ENCODE results near the gene CKB.

The CKB gene

DNA sequence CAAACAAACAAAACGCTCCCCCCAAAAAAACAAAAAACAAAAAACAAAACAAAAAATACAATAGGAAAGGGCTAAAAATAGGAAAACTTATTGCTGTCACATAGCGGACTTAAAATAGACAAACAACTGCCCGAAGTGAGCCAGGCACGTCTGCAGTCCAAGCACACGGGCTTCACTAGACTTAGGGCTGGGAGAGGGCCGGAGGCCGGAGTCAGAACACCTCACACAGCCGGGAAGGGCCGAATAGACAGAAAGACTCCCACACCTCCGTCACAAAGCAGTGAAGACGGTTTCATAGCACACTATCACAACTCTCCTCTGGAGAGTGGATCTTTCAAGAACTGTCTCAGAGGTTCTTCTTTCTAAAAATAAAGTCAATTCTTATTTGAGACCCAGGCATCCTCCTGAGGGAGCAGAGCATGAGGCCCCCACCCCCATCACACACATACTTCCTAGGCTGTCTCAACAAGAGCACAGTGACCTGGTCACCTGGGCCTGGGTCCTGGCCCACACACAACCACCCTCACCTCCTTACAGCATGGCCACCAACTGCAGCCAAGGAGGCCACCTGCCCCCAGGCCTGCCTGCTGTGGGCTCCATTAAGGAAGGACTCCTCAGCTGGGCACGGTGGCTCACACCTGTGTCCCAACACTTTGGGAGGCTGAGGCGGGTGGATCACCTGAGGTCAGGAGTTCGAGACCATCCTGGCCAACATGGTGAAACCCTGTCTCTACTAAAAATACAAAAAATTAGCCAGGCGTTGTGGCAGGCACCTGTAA, 33.1 kb upstream of the CKB start:
- H3K4me3 ChIP-seq (ENCODE audit: low read depth, low read length), result no peak overlapping the region
- TF ChIP-seq, protein P1, sequence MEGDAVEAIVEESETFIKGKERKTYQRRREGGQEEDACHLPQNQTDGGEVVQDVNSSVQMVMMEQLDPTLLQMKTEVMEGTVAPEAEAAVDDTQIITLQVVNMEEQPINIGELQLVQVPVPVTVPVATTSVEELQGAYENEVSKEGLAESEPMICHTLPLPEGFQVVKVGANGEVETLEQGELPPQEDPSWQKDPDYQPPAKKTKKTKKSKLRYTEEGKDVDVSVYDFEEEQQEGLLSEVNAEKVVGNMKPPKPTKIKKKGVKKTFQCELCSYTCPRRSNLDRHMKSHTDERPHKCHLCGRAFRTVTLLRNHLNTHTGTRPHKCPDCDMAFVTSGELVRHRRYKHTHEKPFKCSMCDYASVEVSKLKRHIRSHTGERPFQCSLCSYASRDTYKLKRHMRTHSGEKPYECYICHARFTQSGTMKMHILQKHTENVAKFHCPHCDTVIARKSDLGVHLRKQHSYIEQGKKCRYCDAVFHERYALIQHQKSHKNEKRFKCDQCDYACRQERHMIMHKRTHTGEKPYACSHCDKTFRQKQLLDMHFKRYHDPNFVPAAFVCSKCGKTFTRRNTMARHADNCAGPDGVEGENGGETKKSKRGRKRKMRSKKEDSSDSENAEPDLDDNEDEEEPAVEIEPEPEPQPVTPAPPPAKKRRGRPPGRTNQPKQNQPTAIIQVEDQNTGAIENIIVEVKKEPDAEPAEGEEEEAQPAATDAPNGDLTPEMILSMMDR (IDR thresholded peaks at IDR 0.05; ENCODE audit: borderline replicate concordance, insufficient read depth, low read depth, low read length), result no peak

DNA sequence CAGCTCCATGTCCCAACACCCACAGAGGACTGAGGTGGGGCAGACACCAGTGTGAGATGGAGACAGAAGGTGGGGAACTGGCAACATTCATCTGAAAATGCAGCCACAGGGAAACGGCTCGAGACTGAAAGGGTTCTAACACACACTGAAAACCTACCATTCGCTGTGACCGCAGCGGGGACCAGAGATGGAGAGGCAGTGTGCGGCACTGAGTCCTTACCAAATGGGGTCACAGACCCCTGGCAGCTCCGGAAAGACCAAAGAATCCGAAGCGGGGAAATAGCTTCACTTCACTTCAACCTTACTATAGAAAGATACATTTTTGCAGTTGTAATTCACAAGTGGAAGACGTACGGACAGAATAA, 30.2 kb upstream of the CKB start:
- TF ChIP-seq, protein P1 (IDR thresholded peaks at IDR 0.05; ENCODE audit: borderline replicate concordance, insufficient read depth, low read depth, low read length), result no peak

DNA sequence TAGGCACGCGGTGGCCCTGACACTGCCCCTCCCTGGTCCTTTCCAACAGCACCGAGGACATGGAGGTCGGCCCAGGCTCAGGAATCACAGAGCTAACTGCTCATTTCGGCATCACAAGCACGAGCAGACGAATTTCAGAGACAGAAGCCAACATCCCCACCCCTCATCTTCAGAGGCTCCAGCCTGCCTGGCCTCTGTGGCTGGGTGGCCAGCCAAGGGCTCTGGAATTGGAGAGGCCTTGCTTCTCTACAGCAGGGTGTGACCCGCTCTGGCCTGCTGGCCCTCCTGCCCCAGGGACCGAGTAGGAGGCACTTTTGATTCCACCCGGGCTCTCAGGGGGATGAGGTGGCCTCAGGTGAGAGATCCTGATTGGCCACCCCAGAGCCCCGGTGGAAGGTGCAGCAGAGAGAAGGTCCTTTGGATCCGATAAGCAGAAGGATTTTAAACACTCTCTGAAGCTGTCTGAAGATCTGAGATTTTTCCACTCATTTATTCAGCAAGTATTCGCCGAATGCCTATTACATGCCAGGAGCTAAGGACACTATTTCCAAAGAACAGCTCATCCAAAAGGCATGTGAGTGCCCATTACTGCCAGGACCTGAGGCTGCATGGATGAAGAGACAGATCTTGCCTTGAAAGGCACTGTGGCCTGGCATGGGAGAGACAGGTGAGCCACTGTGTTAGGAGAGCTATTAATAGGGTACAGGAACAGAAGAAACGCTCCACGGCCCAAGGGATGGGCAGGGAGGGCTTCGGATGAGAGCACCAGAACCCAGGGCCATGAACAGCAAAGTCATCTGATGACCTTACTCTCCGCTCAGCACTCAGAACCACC, 29.6 kb upstream of the CKB start:
- H3K4me3 ChIP-seq (ENCODE audit: low read depth, low read length), result no peak overlapping the region
- TF ChIP-seq, protein P1 (IDR thresholded peaks at IDR 0.05; ENCODE audit: borderline replicate concordance, insufficient read depth, low read depth, low read length), result no peak

More for the DNA sequence above, 30.2 kb upstream of the CKB start:
- H3K4me3 ChIP-seq (ENCODE audit: low read depth, low read length), result no peak overlapping the region

DNA sequence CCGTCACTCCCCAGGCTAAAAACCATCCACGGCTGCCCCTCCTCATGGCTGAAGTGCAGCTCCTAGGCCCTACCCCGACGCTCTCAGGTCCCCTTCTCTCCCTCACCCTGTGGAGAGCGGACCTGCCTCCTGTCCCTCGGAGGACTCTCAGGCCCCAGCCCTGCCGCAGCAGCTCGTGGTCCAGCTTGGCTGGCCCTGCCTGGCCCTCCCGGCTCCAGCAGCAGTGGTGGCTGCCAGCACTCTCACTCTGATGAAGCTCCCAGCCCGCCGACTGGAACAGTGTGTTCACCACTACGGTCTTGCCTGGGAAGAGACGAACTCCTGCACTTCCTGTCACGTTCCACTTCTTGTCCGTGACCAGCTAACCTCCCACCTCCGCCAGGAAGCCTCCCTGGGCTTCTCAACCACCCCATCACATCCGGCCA, 28.7 kb upstream of the CKB start:
- H3K4me3 ChIP-seq (ENCODE audit: low read depth, low read length), result no peak overlapping the region
- TF ChIP-seq, protein P1 (IDR thresholded peaks at IDR 0.05; ENCODE audit: borderline replicate concordance, insufficient read depth, low read depth, low read length), result no peak

DNA sequence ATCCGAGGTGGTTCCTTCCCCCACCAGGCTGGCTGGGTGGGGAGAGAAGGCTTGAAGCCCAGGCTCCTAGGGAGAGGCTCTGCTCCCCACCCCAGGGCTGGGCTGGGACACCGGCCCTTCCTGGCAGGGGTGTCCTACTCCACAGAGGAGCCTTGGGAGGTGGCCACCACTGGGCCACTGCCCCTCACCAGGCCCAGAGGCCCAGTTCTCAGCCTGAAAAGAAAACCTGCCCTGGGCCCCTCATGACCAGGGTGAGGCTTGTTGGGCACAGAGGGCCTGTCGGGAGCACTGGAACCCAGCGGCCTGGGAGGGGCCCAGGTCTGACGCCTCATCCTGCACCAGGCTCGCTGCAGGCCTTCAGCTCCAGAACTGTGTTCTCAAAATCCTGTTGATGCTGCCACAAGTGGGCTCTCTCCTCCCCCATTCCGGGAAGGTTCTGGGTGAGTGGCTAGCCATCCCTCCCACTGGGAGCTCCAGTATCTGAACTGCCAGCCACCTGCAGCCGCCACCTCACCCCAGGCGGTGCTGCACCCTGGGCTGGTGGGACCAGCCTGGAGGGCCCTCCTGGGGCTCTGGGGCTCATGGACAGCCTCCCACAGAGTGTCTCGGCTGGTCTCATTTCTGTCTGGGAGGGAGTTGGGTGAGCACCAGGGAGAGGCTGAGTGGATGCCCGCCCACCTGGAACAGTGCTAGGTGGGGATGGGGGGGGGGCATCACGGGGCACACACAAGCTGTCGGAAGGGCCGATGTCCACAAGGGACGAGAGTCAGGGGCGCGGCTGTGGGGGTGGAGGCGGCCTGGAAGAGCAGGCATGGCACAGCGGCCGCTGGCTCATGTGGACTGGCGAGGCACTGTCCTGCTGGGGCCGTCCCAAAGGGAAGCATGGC, 28.1 kb upstream of the CKB start:
- TF ChIP-seq, protein P1 (IDR thresholded peaks at IDR 0.05; ENCODE audit: borderline replicate concordance, insufficient read depth, low read depth, low read length), result no peak
- no peak overlapping the region for H3K4me3 ChIP-seq (ENCODE audit: low read depth, low read length)

DNA sequence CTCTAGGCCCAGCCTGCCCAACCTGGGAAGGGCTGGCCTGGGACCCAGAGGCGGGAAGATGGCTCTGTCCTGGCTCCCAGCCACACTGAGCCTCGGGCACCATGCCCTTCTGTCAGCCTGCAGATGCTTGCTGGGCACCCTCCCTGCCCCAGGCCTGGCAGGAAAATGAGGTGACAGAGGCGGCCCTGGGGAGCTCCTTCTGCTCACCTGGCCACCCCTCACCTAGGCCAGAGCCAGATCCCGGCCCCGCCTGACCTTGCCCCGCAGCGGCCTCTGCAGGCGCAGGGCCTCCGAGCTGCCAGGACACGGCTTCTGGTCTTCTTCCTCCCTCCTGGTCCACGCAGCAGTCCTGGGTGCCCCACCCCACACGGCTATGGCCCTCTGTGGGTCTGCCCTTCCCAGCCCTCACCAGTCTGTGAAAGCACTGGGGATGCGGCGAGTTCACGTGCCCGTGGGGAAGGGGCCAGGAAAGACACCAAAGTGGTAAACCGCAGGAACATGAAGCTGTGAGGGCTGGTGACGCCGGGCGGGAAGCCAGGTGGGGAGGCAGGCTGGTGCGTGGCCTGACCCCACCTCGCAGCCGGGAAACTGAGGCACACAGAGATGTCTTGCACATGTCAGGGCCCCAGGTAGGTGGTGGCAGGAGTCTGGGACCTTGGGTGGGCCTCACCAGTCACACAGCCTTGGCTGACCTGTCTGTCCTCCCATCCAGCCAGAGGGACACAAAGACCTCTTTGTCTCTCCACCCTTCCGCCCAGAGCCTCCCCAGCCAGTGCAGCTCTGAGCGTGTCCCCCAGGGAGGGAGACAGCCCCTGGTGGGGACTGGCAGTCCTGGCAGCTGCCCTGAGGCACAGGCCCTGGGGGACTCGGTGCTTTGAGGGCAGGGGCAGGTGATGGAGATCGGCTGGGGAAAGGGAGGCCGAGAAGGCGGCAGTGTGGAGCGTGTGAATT, 27.0 kb upstream of the CKB start:
- TF ChIP-seq, protein P1 (IDR thresholded peaks at IDR 0.05; ENCODE audit: borderline replicate concordance, insufficient read depth, low read depth, low read length), result no peak
- no peak overlapping the region for H3K4me3 ChIP-seq (ENCODE audit: low read depth, low read length)

All from GM12875 (cell line).